ENCODE data around the gene GMPR2. TPM values are rescaled to one million over a fixed set of nuclear protein-coding genes. Genes with fewer than 3 reads are reported as not detected.
A peak's percentile ranks its signal among the peaks of the same experiment; 100 is the strongest.

GMPR2 gene
- total and polyA plus RNA-seq, 2 of the 13 experiments (the other 11 are each of a cell fraction or from before 2014, with no cell fraction given) = 210 to 273 TPM

- TF ChIP-seq ZNF280D (CRISPR knock-in tag; IDR thresholded peaks at IDR 0.05) (peak; percentile 96), MED8 (CRISPR knock-in tag; IDR thresholded peaks at IDR 0.05; ENCODE audit: insufficient replicate concordance) (peak; percentile 98), ZBTB34 (CRISPR knock-in tag; IDR thresholded peaks at IDR 0.05) (peak; percentile 98), MZF1 (CRISPR knock-in tag; IDR thresholded peaks at IDR 0.05; ENCODE audit: borderline replicate concordance) (peak; percentile 92; the same call in 1 of the 2 replicates), ZNF264 (CRISPR knock-in tag; IDR thresholded peaks at IDR 0.05) (peak; percentile 98), EED (CRISPR knock-in tag; IDR thresholded peaks at IDR 0.05) (peak; percentile 100), SAP130 (CRISPR knock-in tag; IDR thresholded peaks at IDR 0.05; ENCODE audit: low read depth) (peak; percentile 100), MAFF (IDR thresholded peaks at IDR 0.05; ENCODE audit: low read depth, low read length) (no peak), ZFYVE20 (CRISPR knock-in tag; IDR thresholded peaks at IDR 0.05; ENCODE audit: borderline replicate concordance, low read depth) (peak; percentile 96), YY1 (IDR thresholded peaks at IDR 0.05; ENCODE audit: insufficient read depth, insufficient replicate concordance, low read depth, low read length) (peak; percentile 90), SALL2 (CRISPR knock-in tag; IDR thresholded peaks at IDR 0.05) (peak; percentile 100), AFF4 (CRISPR knock-in tag; IDR thresholded peaks at IDR 0.05) (peak; percentile 95), PTBP1 (IDR thresholded peaks at IDR 0.05; ENCODE audit: low read depth, low read length, poor library complexity, severe bottlenecking) (peak; percentile 99), CEBPG (CRISPR knock-in tag; IDR thresholded peaks at IDR 0.05) (peak; percentile 84), ELF4 (CRISPR knock-in tag; IDR thresholded peaks at IDR 0.05; ENCODE audit: borderline replicate concordance) (no peak; the same call in 1 of the 2 replicates), RORA (CRISPR knock-in tag; IDR thresholded peaks at IDR 0.05) (no peak), ZNF367 (CRISPR knock-in tag; IDR thresholded peaks at IDR 0.05; ENCODE audit: borderline replicate concordance) (peak; percentile 84; the same call in 1 of the 2 replicates), TFE3 (CRISPR knock-in tag; IDR thresholded peaks at IDR 0.05) (peak; percentile 96), REXO4 (CRISPR knock-in tag; IDR thresholded peaks at IDR 0.05; ENCODE audit: borderline replicate concordance) (peak; percentile 83)
Measured at GRCh38 chr14:24188251-24189058, 44.3 kb upstream of the GMPR2 start, which contains the start of gene IPO4 (continued).
